ENCODE data around the gene SLITRK2. TPM values are rescaled to one million over a fixed set of nuclear protein-coding genes. Genes with fewer than 3 reads are reported as not detected.

Gene SLITRK2, protein sequence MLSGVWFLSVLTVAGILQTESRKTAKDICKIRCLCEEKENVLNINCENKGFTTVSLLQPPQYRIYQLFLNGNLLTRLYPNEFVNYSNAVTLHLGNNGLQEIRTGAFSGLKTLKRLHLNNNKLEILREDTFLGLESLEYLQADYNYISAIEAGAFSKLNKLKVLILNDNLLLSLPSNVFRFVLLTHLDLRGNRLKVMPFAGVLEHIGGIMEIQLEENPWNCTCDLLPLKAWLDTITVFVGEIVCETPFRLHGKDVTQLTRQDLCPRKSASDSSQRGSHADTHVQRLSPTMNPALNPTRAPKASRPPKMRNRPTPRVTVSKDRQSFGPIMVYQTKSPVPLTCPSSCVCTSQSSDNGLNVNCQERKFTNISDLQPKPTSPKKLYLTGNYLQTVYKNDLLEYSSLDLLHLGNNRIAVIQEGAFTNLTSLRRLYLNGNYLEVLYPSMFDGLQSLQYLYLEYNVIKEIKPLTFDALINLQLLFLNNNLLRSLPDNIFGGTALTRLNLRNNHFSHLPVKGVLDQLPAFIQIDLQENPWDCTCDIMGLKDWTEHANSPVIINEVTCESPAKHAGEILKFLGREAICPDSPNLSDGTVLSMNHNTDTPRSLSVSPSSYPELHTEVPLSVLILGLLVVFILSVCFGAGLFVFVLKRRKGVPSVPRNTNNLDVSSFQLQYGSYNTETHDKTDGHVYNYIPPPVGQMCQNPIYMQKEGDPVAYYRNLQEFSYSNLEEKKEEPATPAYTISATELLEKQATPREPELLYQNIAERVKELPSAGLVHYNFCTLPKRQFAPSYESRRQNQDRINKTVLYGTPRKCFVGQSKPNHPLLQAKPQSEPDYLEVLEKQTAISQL
- total RNA-seq = not detected in 2 replicates

DNA sequence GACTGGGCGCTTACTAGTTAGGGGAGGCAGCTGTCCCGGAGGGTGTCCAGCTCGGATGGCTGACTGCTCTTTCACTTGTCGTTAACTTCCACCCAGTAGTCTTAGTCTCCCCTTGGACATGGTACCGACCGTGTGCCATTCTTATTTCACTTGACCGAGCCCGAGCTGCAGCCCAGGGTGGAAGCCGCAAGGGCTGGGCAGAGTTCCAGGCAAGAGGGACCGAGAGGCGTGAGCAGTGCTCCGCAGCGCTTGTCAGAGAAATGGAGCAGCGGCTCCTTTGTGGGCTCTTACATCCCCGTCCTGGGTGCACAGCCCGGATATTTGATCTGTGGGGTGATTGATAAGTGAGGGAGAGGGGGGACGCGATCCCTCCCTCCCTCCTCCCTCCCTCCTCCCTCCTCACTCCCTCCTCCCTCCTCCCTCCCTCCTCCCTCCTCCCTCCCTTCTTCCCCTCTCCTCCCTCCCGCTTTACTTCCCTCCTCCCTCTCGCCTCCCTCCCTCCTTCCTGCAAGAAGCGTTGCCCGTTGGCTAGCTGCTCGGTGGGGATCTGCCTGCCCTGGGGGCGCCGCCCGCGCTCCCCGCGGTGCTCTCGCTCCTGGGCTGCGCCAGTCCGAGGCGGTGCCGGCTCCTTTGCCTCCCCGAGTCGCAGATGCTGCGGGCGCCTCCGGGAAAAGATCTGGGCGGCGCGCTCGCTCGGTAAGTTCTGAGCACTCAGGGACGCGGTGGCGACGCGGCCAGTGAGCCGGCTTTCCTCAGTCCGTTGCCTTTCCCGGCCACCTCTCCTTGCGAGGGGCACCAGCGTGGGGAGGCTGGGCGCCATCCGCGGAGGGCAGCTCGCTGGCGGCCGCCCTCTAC, at the start of gene SLITRK2:
TSS of gene SLITRK2 (plus strand) at position 499 of the 855 bp plus-strand sequence. CDS start 4,597 bp downstream, outside the sequence.

Small RNA genes lying within 50 kb of the gene (small RNA-seq; reads per million reads assigned to genes)
- gene AL109653.1 (ENCODE audit: low replicate concordance) = not detected
